Nucleus accumbens (tissue), 56 donors: Measurements from ENCODE around the gene CYTH3.
A peak's percentile ranks its signal among the peaks of the same experiment; 100 is the strongest.
"Not testable (repeated sequence)": the region's sequence is repeated elsewhere in the genome, so short reads cannot be mapped to it uniquely, and the experiment has no call there.

Experiments
- DNase-seq, 56 donors: peaks; one replicate each; lab custom pipeline; 2025; lab: John Stamatoyannopoulos, UW

The CYTH3 gene

DNA sequence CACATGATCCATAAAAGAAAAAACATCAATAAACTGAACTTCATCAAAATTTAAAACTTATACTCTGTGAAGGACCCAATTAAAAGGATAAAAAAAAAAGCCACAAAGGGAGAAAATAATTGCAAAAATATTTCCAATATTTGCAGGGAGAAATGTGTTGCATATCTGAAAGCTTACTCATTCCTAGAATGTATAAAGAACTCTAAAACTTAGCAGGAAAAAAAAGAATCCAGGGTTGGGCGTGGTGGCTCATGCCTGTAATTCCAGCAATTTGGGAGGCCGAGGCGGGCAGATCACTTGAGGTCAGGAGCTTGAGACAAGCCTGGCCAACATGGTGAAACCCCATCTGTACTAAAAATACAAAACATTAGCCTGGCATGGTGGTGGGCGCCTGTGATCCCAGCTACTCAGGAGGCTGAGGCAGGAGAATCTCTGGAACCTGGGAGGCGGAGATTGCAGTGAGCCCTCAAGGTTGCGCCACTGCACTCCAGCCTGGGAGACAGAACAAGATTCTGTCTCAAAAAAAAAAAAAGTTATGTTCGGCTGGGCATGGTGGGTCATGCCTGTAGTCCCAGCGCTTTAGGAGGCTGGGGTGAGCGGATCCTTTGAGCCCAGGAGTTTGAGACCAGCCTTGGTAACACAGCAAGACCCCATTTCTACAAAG, 11.1 kb upstream of the CYTH3 start:
- not testable (repeated sequence) for DNase-seq

DNA sequence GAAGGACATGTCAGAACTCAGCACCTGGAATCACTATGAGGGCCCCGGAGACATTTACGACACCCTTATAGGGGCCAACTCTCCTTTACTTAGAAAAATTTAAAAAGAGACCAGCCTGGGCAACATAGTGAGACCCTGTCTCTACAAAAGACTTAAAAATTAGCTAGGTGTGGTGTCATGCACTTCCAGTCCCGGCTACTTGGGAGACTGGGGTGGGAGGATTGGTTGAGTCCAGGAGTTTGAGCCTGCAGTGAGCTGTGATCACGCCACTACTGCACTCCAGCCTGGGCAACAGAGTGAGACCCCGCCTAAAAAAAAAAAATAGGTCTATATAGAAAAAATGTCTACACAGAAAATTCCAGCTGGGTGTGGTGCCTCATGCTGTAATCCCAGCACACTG, 7.5 kb upstream of the CYTH3 start:
- DNase-seq: no peak

DNA sequence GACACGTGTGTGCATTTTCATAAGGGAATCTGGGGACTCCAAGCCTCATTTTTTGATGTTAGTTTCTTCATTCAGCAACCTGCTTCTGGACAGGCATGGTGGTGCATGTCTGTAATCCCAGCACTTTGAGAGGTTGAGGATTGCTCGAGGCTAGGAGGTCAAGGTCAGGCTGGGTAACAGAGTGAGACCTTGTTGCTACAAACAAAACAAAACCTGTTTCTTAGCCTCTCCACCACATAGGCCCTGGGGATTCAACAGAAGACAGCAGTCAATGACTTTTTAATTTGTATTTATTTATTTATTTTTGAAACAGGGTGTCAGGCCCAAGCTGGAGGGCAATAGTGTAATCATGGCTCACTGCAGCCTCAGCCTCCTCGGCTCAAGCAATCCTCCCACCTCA, 6.9 kb upstream of the CYTH3 start:
- DNase-seq: no peak

DNA sequence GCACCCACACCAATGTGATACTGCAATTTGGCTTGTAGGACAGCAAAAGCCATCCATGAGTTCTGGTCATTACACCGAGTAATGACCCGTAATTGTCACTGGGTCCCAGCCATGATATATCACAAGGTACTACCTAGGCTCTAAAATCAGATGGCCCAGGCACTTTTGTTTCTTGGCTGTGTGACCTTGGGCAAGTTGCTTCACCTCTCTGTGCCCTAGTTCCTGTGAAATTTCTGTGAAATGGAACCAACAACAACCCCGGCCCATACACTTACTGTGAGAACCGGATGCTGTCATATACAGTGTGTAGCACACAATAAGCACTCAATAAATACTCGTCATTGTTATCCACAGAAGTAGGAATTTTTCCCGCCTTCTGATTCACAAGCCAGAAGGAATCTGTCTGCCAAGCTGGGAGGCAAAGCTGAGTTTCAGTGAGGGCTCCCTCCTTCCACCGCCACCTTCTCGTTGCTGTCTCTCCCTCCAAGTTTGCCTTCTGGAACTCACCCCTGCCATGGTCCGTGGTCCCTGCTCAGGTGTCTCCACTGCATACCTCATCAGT, 6.4 kb upstream of the CYTH3 start:
- DNase-seq: no peak

DNA sequence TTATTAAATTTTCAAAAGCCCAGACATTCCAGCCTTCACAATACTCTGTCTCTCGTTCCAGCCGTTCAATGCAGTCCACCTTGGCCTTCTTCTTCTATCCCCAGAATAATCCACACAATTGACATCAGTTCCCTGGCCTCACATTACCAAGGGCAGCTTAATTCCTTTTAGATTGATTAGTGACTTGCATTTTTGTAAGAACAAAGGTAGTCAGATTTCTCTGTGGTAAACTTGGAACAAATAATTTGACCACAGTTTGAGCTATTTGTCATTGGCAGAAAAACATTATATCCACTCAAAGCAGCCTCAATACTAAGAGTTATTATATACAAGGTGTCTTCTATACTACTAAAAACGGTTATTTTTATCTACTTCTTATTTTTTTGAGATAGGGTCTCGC, 5.1 kb upstream of the CYTH3 start:
- no peak for DNase-seq

DNA sequence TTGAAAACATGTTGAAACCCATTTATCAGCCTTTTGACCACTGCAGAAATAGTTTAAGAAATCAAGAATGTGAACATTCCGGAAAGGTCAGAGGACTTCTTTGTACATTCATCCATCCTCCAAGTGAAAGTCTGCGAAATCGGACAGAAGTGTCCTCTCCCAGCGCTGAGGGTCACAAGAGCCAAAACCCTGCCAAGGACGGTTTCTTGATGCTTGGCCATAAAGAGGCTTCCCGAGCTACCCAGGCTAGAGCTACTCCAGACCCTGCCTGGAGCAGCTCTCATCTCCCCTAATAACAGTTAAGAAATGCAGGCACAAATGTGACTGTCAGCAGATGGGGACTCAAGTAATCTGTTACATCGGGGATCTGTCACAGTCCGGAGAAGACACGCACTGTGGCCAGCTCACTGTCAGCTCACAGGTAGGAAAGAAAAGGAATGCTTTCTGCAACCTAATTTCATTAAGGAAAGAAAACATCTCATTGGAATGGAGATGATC, 4.5 kb upstream of the CYTH3 start:
- DNase-seq: no peak

DNA sequence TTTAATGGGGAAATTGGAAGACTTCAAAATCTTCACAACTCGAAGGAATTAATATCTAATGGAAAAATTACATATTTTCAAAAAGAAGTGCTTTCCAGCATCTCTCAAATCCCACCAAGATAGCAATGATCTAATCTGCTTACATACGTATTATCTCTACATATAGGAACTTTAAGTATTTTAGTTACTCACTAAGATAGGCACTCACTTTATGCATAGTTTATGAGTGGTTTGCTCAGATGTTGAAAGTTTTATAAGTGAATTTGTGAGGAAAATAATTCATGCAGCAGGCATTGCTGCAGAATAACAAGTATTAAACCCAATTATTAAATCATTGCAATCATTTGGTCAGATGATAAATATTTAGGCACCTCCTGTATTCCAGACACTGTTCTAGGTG, 2.3 kb upstream of the CYTH3 start:
- DNase-seq: no peak

DNA sequence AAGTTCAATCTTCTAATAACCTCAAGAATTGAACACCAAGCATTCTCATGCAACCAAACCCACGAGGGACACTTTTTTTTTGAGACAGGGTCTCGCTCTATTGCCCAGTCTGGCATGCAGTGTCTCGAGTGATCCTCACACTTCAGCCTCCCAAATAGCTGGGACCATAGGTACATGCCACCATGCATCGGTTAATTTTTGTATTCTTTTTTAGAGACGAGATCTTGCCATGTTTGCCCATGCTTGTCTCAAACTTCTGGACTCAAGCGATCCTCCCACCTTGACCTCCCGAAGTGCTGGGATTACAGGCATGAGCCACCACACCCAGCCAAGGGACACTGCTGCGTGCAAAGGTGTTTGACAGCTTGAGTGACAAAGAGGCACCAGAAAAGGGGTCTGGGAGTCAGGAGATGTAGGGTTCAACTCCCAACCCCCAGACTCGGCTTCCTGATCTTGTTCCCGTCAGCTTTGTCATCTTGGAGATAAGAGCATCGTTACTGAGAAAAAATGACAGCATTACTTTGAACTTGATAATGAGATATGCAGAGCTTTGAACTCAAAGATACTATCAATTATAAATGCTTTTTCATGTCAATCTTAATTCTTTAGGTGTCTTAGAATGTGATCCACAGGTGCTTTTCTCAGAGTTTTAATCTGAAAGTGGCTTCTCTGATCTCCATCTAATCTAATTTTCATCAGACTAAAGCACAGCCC, 1.6 kb upstream of the CYTH3 start:
- no peak for DNase-seq

DNA sequence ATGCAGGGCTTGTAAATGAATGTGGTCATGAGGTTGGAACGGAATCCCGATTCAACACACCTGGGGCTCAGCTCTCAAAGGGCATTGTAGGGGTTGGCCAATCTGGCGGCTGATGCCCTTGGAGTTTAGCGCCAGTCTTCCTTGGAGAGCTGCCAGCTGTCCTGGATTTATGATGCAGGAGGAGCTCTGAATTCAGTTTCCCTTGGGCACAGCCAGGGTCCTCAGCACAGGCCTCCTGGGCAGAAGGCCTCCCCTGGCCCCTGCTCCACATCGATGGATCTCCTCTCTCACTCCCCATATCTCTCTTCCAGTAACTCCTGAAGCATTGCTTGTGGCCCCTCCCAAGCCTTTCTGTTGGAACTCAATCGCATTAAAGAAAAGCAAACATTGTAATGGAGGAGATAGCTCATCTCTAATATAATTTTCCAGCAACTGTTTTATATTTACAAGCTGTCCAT, 985 bp upstream of the CYTH3 start:
- no peak for DNase-seq

DNA sequence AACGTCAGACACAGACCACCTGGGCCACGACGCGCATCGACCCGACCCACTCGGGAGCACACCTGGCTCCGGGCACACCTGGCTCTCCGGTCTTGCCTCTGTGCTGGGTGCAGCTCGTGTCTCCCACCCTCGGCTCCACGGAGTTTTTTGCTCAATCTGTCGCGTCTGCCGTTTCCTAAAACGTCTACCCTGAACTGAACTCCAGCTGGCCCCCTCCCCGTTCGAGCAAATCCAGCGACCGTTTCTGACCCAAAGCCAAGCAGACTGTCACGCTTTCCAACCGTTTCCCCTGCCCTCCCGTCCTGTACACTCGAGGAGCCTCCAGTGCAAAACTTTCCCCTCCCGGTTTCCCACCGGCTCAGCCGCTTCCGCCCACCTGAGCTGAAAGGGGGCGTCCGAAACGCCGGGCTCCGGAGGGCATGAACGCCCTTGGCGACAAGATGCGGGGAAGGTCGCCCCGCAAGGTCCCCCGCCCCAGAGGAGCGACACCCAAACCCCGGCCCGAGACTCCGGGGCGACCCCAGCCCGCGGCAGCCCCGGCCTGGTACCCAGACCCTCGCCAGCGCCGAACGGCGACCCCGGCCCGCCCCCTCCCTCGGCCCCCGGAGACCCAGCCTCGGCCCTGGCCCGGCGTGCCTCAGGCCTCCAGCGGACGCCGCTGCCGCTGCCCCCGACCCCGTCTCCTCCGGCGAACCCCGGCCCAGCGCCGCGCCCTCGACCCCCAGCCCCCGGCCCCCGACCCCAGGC, 557 bp downstream of the CYTH3 start:
- peak in 20 of 56 donors; percentile 3 to 59 (median 14) for DNase-seq

DNA sequence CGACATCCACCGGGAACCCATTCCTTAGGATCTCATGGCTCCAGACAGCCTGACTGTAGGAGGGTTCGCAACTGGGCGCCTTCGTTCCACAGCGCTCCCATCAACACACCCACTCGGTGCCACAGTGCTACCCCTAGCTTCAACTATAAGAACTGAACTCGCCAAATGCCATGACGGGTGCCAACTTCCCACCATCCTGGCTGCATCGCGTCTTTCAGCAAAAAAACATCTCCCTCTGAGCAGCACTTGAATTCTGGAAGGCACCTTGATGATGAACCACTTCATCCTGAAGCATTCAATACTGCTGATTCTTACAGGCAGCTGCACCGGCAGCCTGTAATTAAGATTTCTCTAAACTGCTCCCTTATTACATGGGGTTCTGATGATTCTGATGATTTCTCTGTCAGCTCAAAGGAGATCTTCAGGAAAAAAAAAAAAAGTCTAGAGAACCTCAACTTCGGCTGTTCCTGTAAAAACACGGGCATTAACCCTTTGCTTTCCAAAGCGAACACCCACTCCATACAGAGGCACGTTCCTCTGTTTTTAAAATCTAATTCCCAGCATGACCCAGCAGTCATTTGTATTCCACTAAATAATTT, 1.3 kb downstream of the CYTH3 start:
- DNase-seq: peak in 51 of 56 donors; percentile 3 to 74 (median 38)

DNA sequence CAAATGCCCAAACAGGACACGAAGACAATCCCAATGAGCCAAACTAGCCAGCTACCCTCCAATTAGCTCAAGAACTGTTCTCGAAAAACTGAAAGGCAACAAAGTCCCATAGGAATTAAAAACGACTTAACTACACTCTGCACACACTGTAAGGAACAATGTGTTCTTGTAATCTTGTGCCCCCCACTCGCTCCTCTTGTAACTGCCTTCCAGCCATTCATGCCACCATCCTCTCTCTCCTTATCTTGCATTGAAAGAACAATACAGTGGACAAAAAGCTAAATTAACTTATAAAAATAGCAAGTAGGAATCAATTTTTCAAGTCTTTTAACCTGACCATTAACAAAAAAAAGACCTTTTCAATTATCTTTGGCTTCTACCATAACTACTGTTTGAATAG, 2.9 kb downstream of the CYTH3 start:
- no peak for DNase-seq

DNA sequence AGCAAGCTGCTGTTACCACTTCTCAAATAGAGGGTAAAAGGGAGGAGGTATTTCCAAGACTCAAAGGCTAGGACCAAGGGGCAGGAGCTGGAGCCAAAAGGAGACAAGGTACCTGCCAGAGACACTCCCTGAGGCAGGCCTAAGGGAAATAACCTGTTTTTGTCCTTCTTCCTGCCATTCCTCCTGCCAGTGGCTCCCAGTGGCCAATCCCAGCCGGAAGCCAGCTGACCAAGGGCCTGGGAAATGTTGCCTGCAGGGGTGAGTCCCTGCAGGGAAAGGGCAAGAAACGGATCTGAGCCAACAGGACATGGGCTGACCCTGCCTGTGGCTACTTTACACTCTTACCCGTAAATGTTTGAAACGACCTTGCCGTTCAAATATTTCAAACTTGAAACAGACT, 3.5 kb downstream of the CYTH3 start:
- DNase-seq: no peak

DNA sequence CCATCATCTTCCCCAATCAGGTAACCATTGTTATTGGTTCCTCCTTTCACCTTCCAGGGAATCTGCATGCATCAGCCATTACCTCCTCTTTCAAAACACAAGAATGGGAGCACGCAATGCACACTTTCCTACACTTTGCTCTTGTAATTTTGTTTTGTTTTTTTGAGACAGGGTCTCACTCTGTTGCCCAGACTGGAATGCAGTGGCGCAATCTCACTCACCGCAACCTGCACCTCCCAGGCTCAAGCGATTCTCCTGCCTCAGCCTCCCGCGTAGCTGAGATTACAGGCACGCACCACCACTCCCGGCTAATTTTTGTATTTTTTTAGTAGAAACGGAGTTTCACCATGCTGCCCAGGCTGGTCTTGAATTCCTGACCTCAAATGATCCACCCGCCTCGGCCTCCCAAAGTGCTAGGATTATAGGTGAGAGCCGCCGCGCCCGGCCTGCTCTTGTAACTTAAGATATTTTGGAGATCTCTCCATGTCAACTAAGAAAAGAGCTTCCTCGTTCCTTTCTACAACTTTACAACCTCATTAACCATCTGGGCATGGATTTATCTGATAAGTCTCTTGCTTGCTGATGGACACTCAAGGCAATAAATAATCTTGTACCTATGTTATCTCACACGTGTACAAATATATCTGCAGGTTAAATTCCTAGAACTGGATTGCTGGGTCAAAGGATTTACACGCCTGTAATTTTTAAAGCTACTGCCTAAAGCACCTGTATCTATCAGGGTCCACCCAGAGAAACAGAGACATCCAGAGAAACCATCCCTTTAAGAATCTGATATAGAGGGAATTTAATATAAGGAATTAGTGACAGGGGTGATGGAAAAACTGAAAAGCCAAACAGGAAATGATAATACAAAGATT, 4.2 kb downstream of the CYTH3 start:
- no peak for DNase-seq

DNA sequence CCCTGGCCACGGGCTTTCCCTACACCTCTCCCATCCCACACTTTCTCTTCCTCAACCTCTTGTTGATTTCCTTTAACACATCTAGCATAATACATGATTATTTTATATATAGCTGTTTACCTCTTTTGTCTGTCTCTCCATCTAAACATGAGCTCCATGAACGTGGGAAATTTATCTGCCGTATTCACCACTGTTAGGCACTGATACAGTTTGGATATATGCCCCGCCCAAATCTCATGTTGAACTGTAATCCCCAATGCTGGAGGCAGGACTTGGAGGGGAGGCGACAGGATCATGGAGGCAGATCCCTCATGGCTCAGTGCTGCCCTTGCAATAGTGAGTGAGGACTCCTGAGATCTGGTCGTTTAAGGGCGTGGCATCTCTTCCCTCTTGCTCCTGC, 5.7 kb downstream of the CYTH3 start:
- no peak for DNase-seq

DNA sequence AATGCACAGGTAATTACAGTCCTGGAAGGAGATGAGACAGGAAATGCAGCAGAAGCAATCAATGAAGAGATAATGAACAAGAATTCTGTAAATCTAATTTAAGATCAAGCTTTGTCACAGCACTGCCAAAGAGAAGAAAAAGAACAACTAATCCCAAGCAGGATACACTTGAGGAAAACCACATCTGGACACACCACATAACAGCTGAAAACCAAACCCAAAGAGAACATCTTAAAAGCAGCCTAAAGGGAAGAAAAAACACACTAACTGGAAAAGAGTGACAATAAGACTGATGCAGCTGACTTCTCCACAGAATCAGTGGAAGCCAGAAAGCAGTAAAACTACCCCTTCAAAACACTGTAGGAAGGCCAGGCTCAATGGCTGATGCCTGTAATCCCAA, 10.2 kb downstream of the CYTH3 start:
- no peak for DNase-seq

DNA sequence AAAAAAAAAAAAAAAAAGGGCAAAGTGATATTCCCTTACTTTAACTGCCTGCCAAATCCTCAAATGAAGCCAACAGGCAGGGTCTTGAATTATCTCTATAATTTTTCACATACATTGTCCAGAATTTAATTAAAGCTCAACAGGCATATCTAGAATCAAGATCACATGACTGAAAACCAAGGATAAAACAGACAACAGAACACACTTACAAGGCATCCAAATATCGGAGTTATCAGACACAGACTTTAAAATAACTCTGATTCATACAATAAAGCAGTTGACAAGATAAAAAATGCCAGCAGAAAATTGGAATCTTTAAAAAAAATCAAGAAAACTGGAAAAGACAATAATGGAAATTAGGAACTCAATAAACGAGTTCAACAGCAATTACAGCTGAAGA, 10.7 kb downstream of the CYTH3 start:
- DNase-seq: no peak

DNA sequence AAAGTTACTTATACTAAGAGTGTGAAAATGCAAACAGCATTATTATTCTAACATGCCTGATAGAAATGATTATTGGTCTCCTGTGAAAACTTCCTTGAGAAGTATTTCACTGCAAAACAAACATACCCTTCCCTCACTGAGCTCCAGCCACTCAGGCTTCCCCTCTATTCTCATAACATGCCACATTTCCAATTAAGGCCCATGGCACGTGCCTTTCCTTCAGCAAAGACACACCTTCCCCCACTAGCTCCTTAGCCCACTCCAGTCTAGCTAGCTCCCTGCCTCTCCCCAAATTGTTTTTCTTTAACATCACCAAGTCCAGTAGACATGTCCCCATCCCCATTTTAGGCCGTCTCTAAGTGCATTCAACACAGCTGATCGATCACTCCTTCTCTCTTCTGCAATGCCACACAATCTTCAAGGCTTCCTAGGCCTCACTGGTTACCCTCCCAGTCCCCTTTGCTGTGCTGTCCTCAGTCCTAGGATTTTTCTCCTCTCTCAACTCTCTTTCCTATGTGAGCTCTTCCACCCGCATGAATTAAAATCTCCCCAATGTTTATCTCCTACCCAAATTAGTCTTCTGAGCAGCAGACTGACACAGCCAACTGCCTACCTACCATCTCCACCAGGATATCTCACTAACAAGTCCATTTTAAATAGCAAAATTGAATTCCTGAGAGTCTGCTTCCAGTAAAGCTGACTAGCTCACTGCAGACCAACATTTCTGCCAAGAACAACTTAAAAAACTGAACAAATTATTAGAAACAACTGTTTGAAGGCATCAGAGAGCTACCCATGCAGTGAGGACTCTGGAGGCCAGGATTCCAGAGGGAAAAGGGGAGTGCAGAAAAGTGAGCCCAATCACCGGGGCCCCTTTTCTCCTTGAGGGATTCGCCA, 11.9 kb downstream of the CYTH3 start:
- DNase-seq: no peak

DNA sequence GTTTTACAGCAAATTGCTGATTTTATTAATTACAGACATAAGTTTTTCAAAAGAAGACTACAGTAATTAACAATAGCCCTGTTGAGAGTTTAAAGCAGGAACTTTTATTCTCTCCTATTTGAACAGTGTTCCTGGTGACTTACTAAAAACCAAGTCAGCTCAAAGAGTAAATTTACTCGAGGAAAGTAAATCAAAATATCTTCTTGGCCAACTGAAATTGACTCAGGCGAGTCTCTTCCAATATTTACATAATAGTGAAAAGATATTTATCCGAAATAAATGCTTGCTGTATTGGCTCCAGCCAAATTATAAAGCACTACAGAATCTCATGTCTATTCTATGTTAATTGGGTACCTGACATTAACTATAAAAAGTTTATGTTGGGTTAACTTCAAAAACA, 13.2 kb downstream of the CYTH3 start:
- no peak for DNase-seq
